Measurements from ENCODE around the gene PLPP1. TPM values are rescaled to one million over a fixed set of nuclear protein-coding genes. Genes with fewer than 3 reads are reported as not detected.
"Not testable (repeated sequence)": the region's sequence is repeated elsewhere in the genome, so short reads cannot be mapped to it uniquely, and the experiment has no call there.

Gene PLPP1
- polyA plus RNA-seq, 3 donors = 0.87 to 1.5 (median 0.98) TPM

GRCh38 chr5:55503917-55504316 lies 30.8 kb downstream of the PLPP1 start:
- WGBS (ENCODE audit: insufficient coverage) = 100% methylated on average over 3 of the region's 7 CpGs

GRCh38 chr5:55502759-55503158 lies 32.0 kb downstream of the PLPP1 start:
- Histone ChIP-seq H3K9me3 (replicated peaks in 1 of 2; ENCODE audit: control insufficient read depth in 1 of 2, insufficient read depth in 1 of 2, low read length in 2 of 2) (no peaks in the 10 kb centered on the region), H3K4me3 (replicated peaks in 1 of 3; ENCODE audit: low read depth in 2 of 3, low read length in 3 of 3) (no peak overlapping the region), H2AFZ (ENCODE audit: insufficient read depth, low read depth, low read length, poor library complexity, severe bottlenecking) (no peak overlapping the region), H3K27ac (ENCODE audit: low read depth in 1 of 2, low read length in 2 of 2) (no peak overlapping the region), H3K9ac (ENCODE audit: insufficient read depth, low read length, poor library complexity, severe bottlenecking) (no peak overlapping the region), H4K20me1 (ENCODE audit: insufficient read depth, low read length) (no peaks in the 10 kb centered on the region), H3K27me3 (ENCODE audit: control insufficient read depth in 2 of 2, insufficient read depth in 2 of 2, low read length in 2 of 2) (no peaks in the 10 kb centered on the region), H3K4me1 (ENCODE audit: control insufficient read depth in 1 of 2, insufficient read depth in 2 of 2, low read length in 2 of 2) (no peaks in the 10 kb centered on the region), H3K4me2 (replicated peaks; ENCODE audit: extremely low read depth, low read length, poor library complexity, severe bottlenecking) (no peak overlapping the region), H3K36me3 (replicated peaks in 1 of 2; ENCODE audit: control insufficient read depth in 1 of 2, insufficient read depth in 2 of 2, low read length in 2 of 2) (no peaks in the 10 kb centered on the region), H3K79me2 (ENCODE audit: insufficient read depth, low read length) (no peaks in the 10 kb centered on the region)
- peaks cover 2% of the 10 kb centered on the region for H3K4me1 Mint-ChIP-seq
- intact Hi-C loops (cut with micrococcal nuclease) = no loop called here
- no peak for DNase-seq
- no peak for TF ChIP-seq CTCF (IDR thresholded peaks at IDR 0.05)
- no peaks in the 10 kb centered on the region for H3K9me3 Mint-ChIP-seq
- H3K27ac Mint-ChIP-seq = peak overlapping the region in 1 of 7 donors; percentile 24
- peaks cover 1 to 6% (median 5%) of the 10 kb centered on the region in 3 donors for H3K27me3 Mint-ChIP-seq (ENCODE audit: low read depth in 3 of 3)
- H3K4me3 Mint-ChIP-seq = no peak overlapping the region
- H3K36me3 Mint-ChIP-seq = no peaks in the 10 kb centered on the region
- 77% methylated on average over 2 of the region's 3 CpGs for WGBS (ENCODE audit: insufficient coverage)

More at GRCh38 chr5:55503917-55504316, 30.8 kb downstream of the PLPP1 start:
- H3K79me2 ChIP-seq (ENCODE audit: insufficient read depth, low read length); H3K27ac ChIP-seq (ENCODE audit: low read depth in 1 of 2, low read length in 2 of 2); H3K4me1 Mint-ChIP-seq; H3K4me3 Mint-ChIP-seq; H3K9ac ChIP-seq (ENCODE audit: insufficient read depth, low read length, poor library complexity, severe bottlenecking); H2AFZ ChIP-seq (ENCODE audit: insufficient read depth, low read depth, low read length, poor library complexity, severe bottlenecking); H3K9me3 ChIP-seq (replicated peaks in 1 of 2; ENCODE audit: control insufficient read depth in 1 of 2, insufficient read depth in 1 of 2, low read length in 2 of 2); H3K4me2 ChIP-seq (replicated peaks; ENCODE audit: extremely low read depth, low read length, poor library complexity, severe bottlenecking); H3K9me3 Mint-ChIP-seq; H3K4me3 ChIP-seq (replicated peaks in 1 of 3; ENCODE audit: low read depth in 2 of 3, low read length in 3 of 3); H3K36me3 ChIP-seq (replicated peaks in 1 of 2; ENCODE audit: control insufficient read depth in 1 of 2, insufficient read depth in 2 of 2, low read length in 2 of 2); DNase-seq; intact Hi-C loops (cut with micrococcal nuclease); H3K27me3 ChIP-seq (ENCODE audit: control insufficient read depth in 2 of 2, insufficient read depth in 2 of 2, low read length in 2 of 2); H4K20me1 ChIP-seq (ENCODE audit: insufficient read depth, low read length); H3K36me3 Mint-ChIP-seq; H3K27me3 Mint-ChIP-seq (ENCODE audit: low read depth in 3 of 3); H3K4me1 ChIP-seq (ENCODE audit: control insufficient read depth in 1 of 2, insufficient read depth in 2 of 2, low read length in 2 of 2); H3K27ac Mint-ChIP-seq: not testable (repeated sequence)
